ENCODE measurements around the gene PAK3. TPM values are rescaled to one million over a fixed set of nuclear protein-coding genes. Genes with fewer than 3 reads are reported as not detected.

Gene PAK3
- total and polyA plus RNA-seq, 4 experiments from 2014 or later = 1.00 to 1.5 (median 1.5) TPM

GRCh38 chrX:111199505-111199904 lies 103.5 kb downstream of the PAK3 start:
- CTCF ChIA-PET (ENCODE audit: partially characterized antibody) = no interaction called here
- Mint-ChIP-seq H3K9me3 (no peaks in the 10 kb centered on the region), H3K4me3 (no peak overlapping the region), H3K36me3 (no peaks in the 10 kb centered on the region), H3K27ac (no peak overlapping the region), H3K27me3 (no peaks in the 10 kb centered on the region), H3K4me1 (no peaks in the 10 kb centered on the region)
- POLR2A ChIA-PET (ENCODE audit: partially characterized antibody) = no interaction called here
- H3K27me3 ChIP-seq (ENCODE audit: insufficient read depth, low read length) = no peaks in the 10 kb centered on the region
- intact Hi-C loops (cut with micrococcal nuclease) = no loop called here
- no peaks in the 10 kb centered on the region for H3K36me3 ChIP-seq (ENCODE audit: insufficient read depth, low read length)
- no peak overlapping the region for H3K27ac ChIP-seq (ENCODE audit: low read depth, low read length)
- no peak overlapping the region for H3K4me3 ChIP-seq (ENCODE audit: low read length in 2 of 2)
- no peaks in the 10 kb centered on the region for H3K9me3 ChIP-seq (ENCODE audit: control insufficient read depth in 1 of 2, low read length in 2 of 2)
- no peak for DNase-seq
- H3K4me1 ChIP-seq (ENCODE audit: insufficient read depth, low read length) = no peaks in the 10 kb centered on the region

- no peak for DNase-seq
- ChIA-PET CTCF (ENCODE audit: partially characterized antibody) (no interaction called here), POLR2A (ENCODE audit: partially characterized antibody) (no interaction called here)
- Histone ChIP-seq H3K9me3 (ENCODE audit: control insufficient read depth in 1 of 2, low read length in 2 of 2) (no peaks in the 10 kb centered on the region), H3K27me3 (ENCODE audit: insufficient read depth, low read length) (no peaks in the 10 kb centered on the region), H3K4me3 (ENCODE audit: low read length in 2 of 2) (no peak overlapping the region), H3K4me1 (ENCODE audit: insufficient read depth, low read length) (no peaks in the 10 kb centered on the region), H3K27ac (ENCODE audit: low read depth, low read length) (no peak overlapping the region), H3K36me3 (ENCODE audit: insufficient read depth, low read length) (no peaks in the 10 kb centered on the region)
- Mint-ChIP-seq H3K4me3 (no peak overlapping the region), H3K27me3 (no peaks in the 10 kb centered on the region), H3K4me1 (no peaks in the 10 kb centered on the region), H3K36me3 (no peaks in the 10 kb centered on the region), H3K9me3 (no peaks in the 10 kb centered on the region), H3K27ac (no peak overlapping the region)
- intact Hi-C loops (cut with micrococcal nuclease) = no loop called here
Observed at GRCh38 chrX:111200327-111200726, 104.3 kb downstream of the PAK3 start.

DNA sequence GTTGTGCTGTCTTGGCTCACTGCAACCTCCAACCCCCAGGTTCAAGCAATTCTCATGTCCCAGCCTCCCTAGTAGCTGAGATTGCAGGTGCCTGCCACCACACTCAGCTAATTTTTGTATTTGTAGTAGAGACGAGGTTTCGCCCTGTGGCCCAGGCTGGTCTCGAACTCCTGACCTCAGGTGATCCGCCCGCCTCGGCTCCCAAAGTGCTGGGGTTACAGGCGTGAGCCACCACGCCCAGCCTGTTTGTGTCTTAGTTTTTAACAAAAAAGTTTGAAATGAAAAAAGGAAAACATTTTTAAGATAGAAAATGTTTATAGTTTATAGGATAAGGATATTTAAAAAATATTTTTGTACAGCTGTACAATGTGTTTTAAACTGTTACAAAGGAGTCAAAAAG lies 111.9 kb downstream of the PAK3 start:
- Histone ChIP-seq H3K4me1 (ENCODE audit: insufficient read depth, low read length) (no peaks in the 10 kb centered on the region), H3K9me3 (ENCODE audit: control insufficient read depth in 1 of 2, low read length in 2 of 2) (no peaks in the 10 kb centered on the region), H3K4me3 (ENCODE audit: low read length in 2 of 2) (no peak overlapping the region), H3K36me3 (ENCODE audit: insufficient read depth, low read length) (no peaks in the 10 kb centered on the region), H3K27me3 (ENCODE audit: insufficient read depth, low read length) (no peaks in the 10 kb centered on the region), H3K27ac (ENCODE audit: low read depth, low read length) (no peak overlapping the region)
- Mint-ChIP-seq H3K27ac (no peak overlapping the region), H3K4me3 (no peak overlapping the region), H3K4me1 (no peaks in the 10 kb centered on the region), H3K9me3 (peaks cover 0 to 2% (median 0%) of the 10 kb centered on the region in 8 donors), H3K36me3 (no peaks in the 10 kb centered on the region), H3K27me3 (no peaks in the 10 kb centered on the region)
- CTCF ChIA-PET (ENCODE audit: partially characterized antibody) = no interaction called here
- intact Hi-C loops (cut with micrococcal nuclease) = no loop called here
- POLR2A ChIA-PET (ENCODE audit: partially characterized antibody) = no interaction called here
- DNase-seq = no peak

DNA sequence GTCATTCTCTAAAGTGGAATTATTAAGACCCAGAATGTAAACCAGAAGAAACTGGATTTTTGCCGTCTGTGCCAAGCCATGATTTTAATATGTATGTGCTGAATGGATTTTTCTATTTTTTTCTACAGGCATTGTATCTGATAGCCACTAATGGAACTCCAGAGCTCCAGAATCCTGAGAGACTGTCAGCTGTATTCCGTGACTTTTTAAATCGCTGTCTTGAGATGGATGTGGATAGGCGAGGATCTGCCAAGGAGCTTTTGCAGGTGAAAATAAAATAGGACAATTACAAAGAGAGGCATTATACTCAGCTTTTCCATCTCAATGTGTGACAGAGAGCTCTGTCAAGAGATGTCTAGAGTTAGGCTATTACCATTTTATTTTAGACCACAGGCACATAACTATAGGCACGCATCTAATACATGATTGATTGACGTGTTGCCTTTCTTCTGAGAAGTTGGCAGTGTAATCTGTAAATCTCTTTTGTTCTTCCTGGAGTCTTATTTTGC lies 120.4 kb downstream of the PAK3 start:
- Histone ChIP-seq H3K4me3 (ENCODE audit: low read length in 2 of 2) (no peak overlapping the region), H3K4me1 (ENCODE audit: insufficient read depth, low read length) (no peaks in the 10 kb centered on the region), H3K27ac (ENCODE audit: low read depth, low read length) (no peak overlapping the region), H3K27me3 (ENCODE audit: insufficient read depth, low read length) (no peaks in the 10 kb centered on the region), H3K36me3 (ENCODE audit: insufficient read depth, low read length) (no peaks in the 10 kb centered on the region), H3K9me3 (ENCODE audit: control insufficient read depth in 1 of 2, low read length in 2 of 2) (no peaks in the 10 kb centered on the region)
- no peaks in the 10 kb centered on the region for H3K36me3 Mint-ChIP-seq
- no peaks in the 10 kb centered on the region for H3K27me3 Mint-ChIP-seq
- POLR2A ChIA-PET (ENCODE audit: partially characterized antibody) = no interaction called here
- no peak for DNase-seq
- no peak overlapping the region for H3K4me3 Mint-ChIP-seq
- CTCF ChIA-PET (ENCODE audit: partially characterized antibody) = no interaction called here
- H3K9me3 Mint-ChIP-seq = peaks cover 0 to 2% (median 0%) of the 10 kb centered on the region in 8 donors
- H3K27ac Mint-ChIP-seq = no peak overlapping the region
- H3K4me1 Mint-ChIP-seq = no peaks in the 10 kb centered on the region
- intact Hi-C loops (cut with micrococcal nuclease) = no loop called here

DNA sequence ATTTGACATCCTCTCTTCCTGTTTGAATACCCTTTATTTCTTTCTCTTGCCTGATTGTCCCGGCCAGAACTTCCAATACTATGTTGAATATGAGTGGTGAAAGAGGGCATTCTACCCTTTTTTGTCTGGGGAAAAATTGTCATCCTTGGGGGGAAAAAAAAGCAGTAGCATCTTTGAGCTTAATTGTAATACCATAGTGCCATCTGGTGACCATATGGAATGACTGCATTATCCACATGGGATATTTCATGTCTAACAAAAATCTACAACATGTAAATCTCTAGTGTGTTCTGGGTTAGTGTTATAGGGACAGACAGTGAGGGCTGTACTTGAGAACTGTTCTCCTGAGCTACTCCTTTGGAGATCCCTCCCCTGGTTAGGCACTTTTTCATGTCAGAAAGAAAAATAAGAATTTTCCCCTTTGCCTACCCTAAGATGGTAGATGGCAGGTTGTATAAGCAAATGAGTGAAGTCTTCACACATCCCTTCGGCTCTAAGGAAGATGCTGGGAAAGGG lies 148.3 kb downstream of the PAK3 start:
- no peaks in the 10 kb centered on the region for H3K9me3 Mint-ChIP-seq
- no peaks in the 10 kb centered on the region for H3K36me3 Mint-ChIP-seq
- Histone ChIP-seq H3K4me1 (ENCODE audit: insufficient read depth, low read length) (no peaks in the 10 kb centered on the region), H3K9me3 (ENCODE audit: control insufficient read depth in 1 of 2, low read length in 2 of 2) (no peaks in the 10 kb centered on the region), H3K4me3 (ENCODE audit: low read length in 2 of 2) (no peak overlapping the region), H3K27ac (ENCODE audit: low read depth, low read length) (no peak overlapping the region), H3K27me3 (ENCODE audit: insufficient read depth, low read length) (no peaks in the 10 kb centered on the region), H3K36me3 (ENCODE audit: insufficient read depth, low read length) (no peaks in the 10 kb centered on the region)
- H3K4me3 Mint-ChIP-seq = no peak overlapping the region
- H3K27ac Mint-ChIP-seq = no peak overlapping the region
- CTCF ChIA-PET (ENCODE audit: partially characterized antibody) = interaction anchor here (1.1 to 1.2 kb wide), 3 partner anchors 254 to 391 kb away, joined by 3 read pairs; no protein-coding TSS in a partner anchor
- POLR2A ChIA-PET (ENCODE audit: partially characterized antibody) = no interaction called here
- intact Hi-C loops (cut with micrococcal nuclease) = loop anchor here (1.0 kb wide), 1 partner anchor 252 kb away; no protein-coding TSS in a partner anchor
- peaks cover 4 to 10% of the 10 kb centered on the region in 2 donors for H3K27me3 Mint-ChIP-seq
- no peaks in the 10 kb centered on the region for H3K4me1 Mint-ChIP-seq
- DNase-seq = peak in 3 of 5 donors; percentile 2 to 9 (median 4)

DNA sequence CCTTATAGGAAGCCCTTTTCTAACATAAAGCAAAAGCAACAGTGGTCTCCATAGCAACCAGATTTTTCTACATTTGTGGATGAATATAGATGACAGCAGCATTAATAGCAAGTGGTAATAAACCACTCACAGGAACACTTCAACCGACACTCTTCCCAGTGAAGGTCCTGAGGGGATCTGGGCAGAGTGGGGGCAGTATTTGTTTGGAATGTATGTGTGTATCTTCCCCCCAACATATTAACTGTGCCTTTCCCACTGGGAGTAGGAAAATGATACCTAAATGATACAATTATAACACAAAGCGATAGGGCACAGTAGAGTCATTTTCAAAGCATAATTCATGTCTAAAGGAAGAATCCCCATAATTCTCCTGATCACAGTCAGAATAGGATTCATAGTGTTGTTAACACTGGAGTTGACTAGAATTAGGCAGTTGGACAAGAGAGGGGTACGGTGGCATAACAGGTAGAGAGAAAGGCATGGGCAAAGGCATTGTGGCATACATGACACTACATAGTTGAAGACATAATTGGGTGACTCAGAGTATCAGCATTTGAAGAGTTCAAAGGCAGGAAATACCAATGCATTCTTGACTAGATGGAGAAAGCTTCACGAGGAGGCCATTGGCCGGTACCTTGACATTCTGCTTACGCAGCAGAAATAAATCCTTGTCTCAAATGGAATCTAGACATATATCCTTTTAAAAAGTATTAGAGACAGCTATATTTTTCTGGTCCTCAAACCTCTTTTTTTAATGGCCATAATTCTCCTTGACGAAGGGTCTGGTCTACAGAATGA lies 159.1 kb downstream of the PAK3 start:
- intact Hi-C loops (cut with micrococcal nuclease) = no loop called here

DNA sequence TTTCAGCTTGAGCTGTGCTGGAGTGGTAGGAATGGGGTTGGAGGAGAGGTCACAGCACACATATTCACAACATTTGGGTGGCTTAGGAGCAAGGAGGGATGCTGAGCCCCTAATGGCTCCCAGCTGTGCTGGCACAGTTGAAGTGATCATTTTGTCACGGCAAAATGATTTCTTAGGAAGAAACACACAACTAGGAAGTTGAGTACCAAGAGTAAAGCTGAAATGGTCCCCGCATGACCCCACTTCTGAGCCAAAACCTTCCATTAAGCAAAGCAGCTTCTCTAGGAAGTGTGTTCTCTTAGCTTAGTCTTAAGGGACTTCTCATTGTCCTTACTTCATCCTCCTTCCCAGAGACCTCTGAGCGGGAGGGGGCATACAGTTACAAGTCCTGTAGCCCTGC lies 161.7 kb downstream of the PAK3 start:
- no peak overlapping the region for H3K4me3 Mint-ChIP-seq
- intact Hi-C loops (cut with micrococcal nuclease) = no loop called here
- no peaks in the 10 kb centered on the region for H3K9me3 ChIP-seq (ENCODE audit: control insufficient read depth in 1 of 2, low read length in 2 of 2)
- no peak overlapping the region for H3K4me3 ChIP-seq (ENCODE audit: low read length in 2 of 2)
- ChIA-PET CTCF (ENCODE audit: partially characterized antibody) (no interaction called here), POLR2A (ENCODE audit: partially characterized antibody) (no interaction called here)
- H3K36me3 Mint-ChIP-seq = no peaks in the 10 kb centered on the region
- H3K4me1 ChIP-seq (ENCODE audit: insufficient read depth, low read length) = no peaks in the 10 kb centered on the region
- no peaks in the 10 kb centered on the region for H3K9me3 Mint-ChIP-seq
- no peak for DNase-seq
- H3K36me3 ChIP-seq (ENCODE audit: insufficient read depth, low read length) = no peaks in the 10 kb centered on the region
- no peaks in the 10 kb centered on the region for H3K27me3 ChIP-seq (ENCODE audit: insufficient read depth, low read length)
- no peak overlapping the region for H3K27ac ChIP-seq (ENCODE audit: low read depth, low read length)
- no peak overlapping the region for H3K27ac Mint-ChIP-seq
- no peaks in the 10 kb centered on the region for H3K4me1 Mint-ChIP-seq
- H3K27me3 Mint-ChIP-seq = peaks cover 0 to 3% of the 10 kb centered on the region in 2 donors

More for the DNA sequence above, 159.1 kb downstream of the PAK3 start:
- Histone ChIP-seq H3K4me1 (ENCODE audit: insufficient read depth, low read length) (no peaks in the 10 kb centered on the region), H3K36me3 (ENCODE audit: insufficient read depth, low read length) (no peaks in the 10 kb centered on the region), H3K27ac (ENCODE audit: low read depth, low read length) (no peak overlapping the region), H3K9me3 (ENCODE audit: control insufficient read depth in 1 of 2, low read length in 2 of 2) (no peaks in the 10 kb centered on the region), H3K4me3 (ENCODE audit: low read length in 2 of 2) (no peak overlapping the region), H3K27me3 (ENCODE audit: insufficient read depth, low read length) (no peaks in the 10 kb centered on the region)
- Mint-ChIP-seq H3K27me3 (peaks cover 0 to 2% of the 10 kb centered on the region in 2 donors), H3K9me3 (no peaks in the 10 kb centered on the region), H3K27ac (no peak overlapping the region), H3K4me3 (no peak overlapping the region), H3K36me3 (no peaks in the 10 kb centered on the region), H3K4me1 (no peaks in the 10 kb centered on the region)
- POLR2A ChIA-PET (ENCODE audit: partially characterized antibody) = no interaction called here
- no peak for DNase-seq
- CTCF ChIA-PET (ENCODE audit: partially characterized antibody) = interaction anchor here (1.3 kb wide), 1 partner anchor 9 kb away, joined by 4 read pairs; no protein-coding TSS in a partner anchor

All from CD4-positive, alpha-beta memory T cell (primary cell).